ENCODE data around the gene SHMT2. TPM values are rescaled to one million over a fixed set of nuclear protein-coding genes. Genes with fewer than 3 reads are reported as not detected.

SHMT2 gene
- total RNA-seq, 1 experiment from 2014 or later, result 67.1 TPM

GRCh38 chr12:57224973-57225679 is 4.4 kb upstream of the SHMT2 start:
- Histone ChIP-seq H3K9me3 (ENCODE audit: control insufficient read depth, insufficient read depth, low read depth, low read length) (no peaks in the 10 kb centered on the region), H3K4me1 (ENCODE audit: control insufficient read depth, insufficient read depth, low read length) (no peaks in the 10 kb centered on the region), H3K27me3 (ENCODE audit: control insufficient read depth, insufficient read depth, low read length) (no peaks in the 10 kb centered on the region; the same call in 1 of the 2 replicates), H3K36me3 (ENCODE audit: control insufficient read depth, insufficient read depth, low read length) (no peaks in the 10 kb centered on the region; the same call in 1 of the 2 replicates), H3K4me3 (ENCODE audit: low read depth in 2 of 2, low read length in 2 of 2) (no peak overlapping the region), H3K27ac (ENCODE audit: low read length) (no peak overlapping the region)
- TF ChIP-seq CTCF (IDR thresholded peaks at IDR 0.05), result no peak; the same call in 1 of the 2 replicates
- TF ChIP-seq POLR2AphosphoS5 (IDR thresholded peaks at IDR 0.05; ENCODE audit: low read depth, low read length), result no peak
- no peak for TF ChIP-seq TCF7L2 (IDR thresholded peaks at IDR 0.05; ENCODE audit: low read depth, low read length)
- TF ChIP-seq, protein P1, sequence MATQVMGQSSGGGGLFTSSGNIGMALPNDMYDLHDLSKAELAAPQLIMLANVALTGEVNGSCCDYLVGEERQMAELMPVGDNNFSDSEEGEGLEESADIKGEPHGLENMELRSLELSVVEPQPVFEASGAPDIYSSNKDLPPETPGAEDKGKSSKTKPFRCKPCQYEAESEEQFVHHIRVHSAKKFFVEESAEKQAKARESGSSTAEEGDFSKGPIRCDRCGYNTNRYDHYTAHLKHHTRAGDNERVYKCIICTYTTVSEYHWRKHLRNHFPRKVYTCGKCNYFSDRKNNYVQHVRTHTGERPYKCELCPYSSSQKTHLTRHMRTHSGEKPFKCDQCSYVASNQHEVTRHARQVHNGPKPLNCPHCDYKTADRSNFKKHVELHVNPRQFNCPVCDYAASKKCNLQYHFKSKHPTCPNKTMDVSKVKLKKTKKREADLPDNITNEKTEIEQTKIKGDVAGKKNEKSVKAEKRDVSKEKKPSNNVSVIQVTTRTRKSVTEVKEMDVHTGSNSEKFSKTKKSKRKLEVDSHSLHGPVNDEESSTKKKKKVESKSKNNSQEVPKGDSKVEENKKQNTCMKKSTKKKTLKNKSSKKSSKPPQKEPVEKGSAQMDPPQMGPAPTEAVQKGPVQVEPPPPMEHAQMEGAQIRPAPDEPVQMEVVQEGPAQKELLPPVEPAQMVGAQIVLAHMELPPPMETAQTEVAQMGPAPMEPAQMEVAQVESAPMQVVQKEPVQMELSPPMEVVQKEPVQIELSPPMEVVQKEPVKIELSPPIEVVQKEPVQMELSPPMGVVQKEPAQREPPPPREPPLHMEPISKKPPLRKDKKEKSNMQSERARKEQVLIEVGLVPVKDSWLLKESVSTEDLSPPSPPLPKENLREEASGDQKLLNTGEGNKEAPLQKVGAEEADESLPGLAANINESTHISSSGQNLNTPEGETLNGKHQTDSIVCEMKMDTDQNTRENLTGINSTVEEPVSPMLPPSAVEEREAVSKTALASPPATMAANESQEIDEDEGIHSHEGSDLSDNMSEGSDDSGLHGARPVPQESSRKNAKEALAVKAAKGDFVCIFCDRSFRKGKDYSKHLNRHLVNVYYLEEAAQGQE (IDR thresholded peaks at IDR 0.05; ENCODE audit: insufficient read depth in 1 of 2, low read depth in 2 of 2, low read length in 1 of 2), result no peak
- no peak for TF ChIP-seq SIN3A (IDR thresholded peaks at IDR 0.05; ENCODE audit: borderline replicate concordance, insufficient read depth, low read depth, low read length)
- BruUV-seq (replicated peaks), result no TSS peak
- ATAC-seq, result no peak
- POLR2A ChIA-PET, result no interaction called here
- in situ Hi-C loops (cut with HindIII; ENCODE audit: low pct_unique_long_range_greater_than_20kb, low sequenced_read_pairs), result no loop called here
- DNase-seq (ENCODE audit: low read depth, low spot score), result no peak
- CTCF ChIA-PET, result interaction anchor here (1.5 kb wide), 1 partner anchor 11 kb away, joined by 7 read pairs; no protein-coding TSS in a partner anchor
- intact Hi-C loops (cut with micrococcal nuclease; ENCODE audit: unreplicated experiment), result no loop called here

DNA sequence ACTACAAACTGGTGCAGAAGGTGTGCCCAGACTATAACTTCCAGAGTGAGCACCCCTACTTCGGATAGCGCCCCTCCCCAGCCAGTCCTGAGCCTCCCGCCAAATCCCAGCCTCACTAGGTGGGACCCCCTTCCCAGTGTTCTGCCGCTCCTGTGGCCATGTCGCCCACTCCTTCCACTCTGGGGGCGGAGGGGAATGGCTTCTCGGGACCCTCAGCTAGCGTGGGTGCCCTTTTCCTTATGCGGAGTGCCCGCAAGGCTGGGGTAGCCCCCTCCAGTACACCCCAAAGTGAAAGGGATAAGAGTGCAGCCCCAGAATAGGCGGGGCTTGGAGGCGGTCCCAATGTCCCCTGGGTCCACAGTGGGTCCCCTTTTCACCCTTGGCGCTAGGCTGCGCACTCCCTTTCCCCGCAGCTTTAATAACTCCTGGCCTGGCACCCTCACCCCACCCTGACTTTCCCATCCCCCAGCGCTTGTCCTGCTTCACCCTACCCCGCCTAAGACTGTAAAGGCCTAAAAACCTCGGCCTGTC is 3.8 kb upstream of the SHMT2 start:
- Histone ChIP-seq H3K27me3 (ENCODE audit: control insufficient read depth, insufficient read depth, low read length) (no peaks in the 10 kb centered on the region), H3K4me3 (ENCODE audit: low read depth in 2 of 2, low read length in 2 of 2) (no peak overlapping the region), H3K27ac (ENCODE audit: low read length) (no peak overlapping the region), H3K36me3 (ENCODE audit: control insufficient read depth, insufficient read depth, low read length) (no peaks in the 10 kb centered on the region; the same call in 1 of the 2 replicates), H3K9me3 (ENCODE audit: control insufficient read depth, insufficient read depth, low read depth, low read length) (no peaks in the 10 kb centered on the region), H3K4me1 (ENCODE audit: control insufficient read depth, insufficient read depth, low read length) (peaks cover 5% of the 10 kb centered on the region; the same call in 1 of the 2 replicates)
- ChIA-PET POLR2A (no interaction called here), CTCF (no interaction called here)
- DNase-seq (ENCODE audit: low read depth, low spot score), result no peak
- TF ChIP-seq SIN3A (IDR thresholded peaks at IDR 0.05; ENCODE audit: borderline replicate concordance, insufficient read depth, low read depth, low read length) (no peak), POLR2AphosphoS5 (IDR thresholded peaks at IDR 0.05; ENCODE audit: low read depth, low read length) (no peak), CTCF (IDR thresholded peaks at IDR 0.05) (no peak), TCF7L2 (IDR thresholded peaks at IDR 0.05; ENCODE audit: low read depth, low read length) (no peak)
- TF ChIP-seq, protein P1 (IDR thresholded peaks at IDR 0.05; ENCODE audit: insufficient read depth in 1 of 2, low read depth in 2 of 2, low read length in 1 of 2), result no peak
- in situ Hi-C loops (cut with HindIII; ENCODE audit: low pct_unique_long_range_greater_than_20kb, low sequenced_read_pairs) (no loop called here), intact Hi-C loops (cut with micrococcal nuclease; ENCODE audit: unreplicated experiment) (no loop called here)
- no peak for ATAC-seq
- no TSS peak for BruUV-seq (replicated peaks)

Measured in Panc1 (cell line).